ENCODE measurements around the gene ABCC10. TPM values are rescaled to one million over a fixed set of nuclear protein-coding genes. Genes with fewer than 3 reads are reported as not detected.

Gene ABCC10
- polyA plus RNA-seq, 3 donors, result 7.6 to 32.8 (median 10.2) TPM

GRCh38 chr6:43402820-43403219 lies 24.5 kb upstream of the ABCC10 start:
- H4K20me1 ChIP-seq (ENCODE audit: insufficient read depth, low read length), result no peaks in the 10 kb centered on the region
- H3K4me1 Mint-ChIP-seq, result no peaks in the 10 kb centered on the region
- TF ChIP-seq, protein P1, sequence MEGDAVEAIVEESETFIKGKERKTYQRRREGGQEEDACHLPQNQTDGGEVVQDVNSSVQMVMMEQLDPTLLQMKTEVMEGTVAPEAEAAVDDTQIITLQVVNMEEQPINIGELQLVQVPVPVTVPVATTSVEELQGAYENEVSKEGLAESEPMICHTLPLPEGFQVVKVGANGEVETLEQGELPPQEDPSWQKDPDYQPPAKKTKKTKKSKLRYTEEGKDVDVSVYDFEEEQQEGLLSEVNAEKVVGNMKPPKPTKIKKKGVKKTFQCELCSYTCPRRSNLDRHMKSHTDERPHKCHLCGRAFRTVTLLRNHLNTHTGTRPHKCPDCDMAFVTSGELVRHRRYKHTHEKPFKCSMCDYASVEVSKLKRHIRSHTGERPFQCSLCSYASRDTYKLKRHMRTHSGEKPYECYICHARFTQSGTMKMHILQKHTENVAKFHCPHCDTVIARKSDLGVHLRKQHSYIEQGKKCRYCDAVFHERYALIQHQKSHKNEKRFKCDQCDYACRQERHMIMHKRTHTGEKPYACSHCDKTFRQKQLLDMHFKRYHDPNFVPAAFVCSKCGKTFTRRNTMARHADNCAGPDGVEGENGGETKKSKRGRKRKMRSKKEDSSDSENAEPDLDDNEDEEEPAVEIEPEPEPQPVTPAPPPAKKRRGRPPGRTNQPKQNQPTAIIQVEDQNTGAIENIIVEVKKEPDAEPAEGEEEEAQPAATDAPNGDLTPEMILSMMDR (IDR thresholded peaks at IDR 0.05), result peak; percentile 11
- H3K27ac Mint-ChIP-seq, result no peak overlapping the region
- no peak overlapping the region for H2AFZ ChIP-seq (ENCODE audit: insufficient read depth, low read depth, low read length, poor library complexity, severe bottlenecking)
- no peaks in the 10 kb centered on the region for H3K36me3 ChIP-seq (replicated peaks in 1 of 2; ENCODE audit: control insufficient read depth in 1 of 2, insufficient read depth in 2 of 2, low read length in 2 of 2)
- H3K4me2 ChIP-seq (replicated peaks; ENCODE audit: extremely low read depth, low read length, poor library complexity, severe bottlenecking), result no peak overlapping the region
- H3K9me3 ChIP-seq (replicated peaks in 1 of 2; ENCODE audit: control insufficient read depth in 1 of 2, insufficient read depth in 1 of 2, low read length in 2 of 2), result no peaks in the 10 kb centered on the region
- no peak overlapping the region for H3K4me3 ChIP-seq (replicated peaks in 1 of 3; ENCODE audit: low read depth in 2 of 3, low read length in 3 of 3)
- no peak for DNase-seq
- no peaks in the 10 kb centered on the region for H3K36me3 Mint-ChIP-seq
- peaks cover 0 to 5% (median 3%) of the 10 kb centered on the region in 7 donors for H3K9me3 Mint-ChIP-seq
- H3K79me2 ChIP-seq (ENCODE audit: insufficient read depth, low read length), result no peaks in the 10 kb centered on the region
- H3K4me1 ChIP-seq (ENCODE audit: control insufficient read depth in 1 of 2, insufficient read depth in 2 of 2, low read length in 2 of 2), result no peaks in the 10 kb centered on the region
- H3K27me3 ChIP-seq (ENCODE audit: control insufficient read depth in 2 of 2, insufficient read depth in 2 of 2, low read length in 2 of 2), result peaks cover 4 to 10% of the 10 kb centered on the region in 2 donors
- H3K27me3 Mint-ChIP-seq (ENCODE audit: low read depth in 3 of 3), result peaks cover 18 to 26% (median 18%) of the 10 kb centered on the region in 3 donors
- no peak overlapping the region for H3K9ac ChIP-seq (ENCODE audit: insufficient read depth, low read length, poor library complexity, severe bottlenecking)
- intact Hi-C loops (cut with micrococcal nuclease), result loop anchor here in 1 of 2 donors (5.0 kb wide), 1 partner anchor 131 kb away; no protein-coding TSS in a partner anchor
- 87% methylated on average over 1 of the region's 1 CpG for WGBS (ENCODE audit: insufficient coverage)
- H3K27ac ChIP-seq (ENCODE audit: low read depth in 1 of 2, low read length in 2 of 2), result no peak overlapping the region
- H3K4me3 Mint-ChIP-seq, result no peak overlapping the region

DNA sequence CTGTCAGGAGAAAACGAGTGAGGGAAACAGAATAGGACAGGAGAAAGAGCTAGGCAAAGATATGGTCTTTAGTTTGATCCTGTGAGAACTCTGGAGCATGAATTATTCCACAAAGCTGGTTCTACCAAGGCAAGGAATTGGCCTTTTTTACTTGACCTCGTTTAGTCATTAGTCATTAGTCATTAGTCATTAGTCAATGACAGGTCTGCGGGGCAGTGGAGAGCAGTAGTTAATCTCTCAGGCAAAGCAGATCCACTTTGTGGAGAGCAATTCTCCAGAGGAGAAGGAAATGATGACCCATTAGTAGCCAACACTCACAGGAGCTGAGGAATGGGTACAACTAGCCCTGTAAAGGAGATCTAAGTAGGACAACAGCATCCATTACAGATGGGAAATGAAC lies 22.0 kb upstream of the ABCC10 start:
- peaks cover 10 to 26% (median 11%) of the 10 kb centered on the region in 3 donors for H3K27me3 Mint-ChIP-seq (ENCODE audit: low read depth in 3 of 3)
- peak in 1 of 3 donors; percentile 15 for DNase-seq

More for the DNA sequence above, 22.0 kb upstream of the ABCC10 start:
- Histone ChIP-seq H3K27me3 (ENCODE audit: control insufficient read depth in 2 of 2, insufficient read depth in 2 of 2, low read length in 2 of 2) (peaks cover 4 to 10% of the 10 kb centered on the region in 2 donors), H3K4me1 (ENCODE audit: control insufficient read depth in 1 of 2, insufficient read depth in 2 of 2, low read length in 2 of 2) (no peaks in the 10 kb centered on the region), H2AFZ (ENCODE audit: insufficient read depth, low read depth, low read length, poor library complexity, severe bottlenecking) (no peak overlapping the region), H4K20me1 (ENCODE audit: insufficient read depth, low read length) (no peaks in the 10 kb centered on the region), H3K9me3 (replicated peaks in 1 of 2; ENCODE audit: control insufficient read depth in 1 of 2, insufficient read depth in 1 of 2, low read length in 2 of 2) (no peaks in the 10 kb centered on the region), H3K4me3 (replicated peaks in 1 of 3; ENCODE audit: low read depth in 2 of 3, low read length in 3 of 3) (no peak overlapping the region), H3K27ac (ENCODE audit: low read depth in 1 of 2, low read length in 2 of 2) (no peak overlapping the region), H3K36me3 (replicated peaks in 1 of 2; ENCODE audit: control insufficient read depth in 1 of 2, insufficient read depth in 2 of 2, low read length in 2 of 2) (no peaks in the 10 kb centered on the region), H3K9ac (ENCODE audit: insufficient read depth, low read length, poor library complexity, severe bottlenecking) (no peak overlapping the region), H3K79me2 (ENCODE audit: insufficient read depth, low read length) (no peaks in the 10 kb centered on the region), H3K4me2 (replicated peaks; ENCODE audit: extremely low read depth, low read length, poor library complexity, severe bottlenecking) (no peak overlapping the region)
- 61% methylated on average over 2 of the region's 3 CpGs for WGBS (ENCODE audit: insufficient coverage)
- Mint-ChIP-seq H3K27ac (no peak overlapping the region), H3K36me3 (no peaks in the 10 kb centered on the region), H3K4me3 (peak overlapping the region in 1 of 2 donors; percentile 47), H3K9me3 (peaks cover 0 to 7% (median 3%) of the 10 kb centered on the region in 7 donors), H3K4me1 (no peaks in the 10 kb centered on the region)
- intact Hi-C loops (cut with micrococcal nuclease), result no loop called here
- TF ChIP-seq, protein P1 (IDR thresholded peaks at IDR 0.05), result no peak
